T-helper 17 cell (primary cell): ENCODE data around the gene CELA3B. TPM values are rescaled to one million over a fixed set of nuclear protein-coding genes. Genes with fewer than 3 reads are reported as not detected.
"Not testable (repeated sequence)": the region's sequence is repeated elsewhere in the genome, so short reads cannot be mapped to it uniquely, and the experiment has no call there.

Source experiments
- ATAC-seq: fragments of 150-1000 bp; cut with Tn5 transposase; 2 replicates; pipeline ENCODE4 v1.10.0; 2021; ENCODE audit warnings: mild to moderate bottlenecking, moderate library complexity
- DNase-seq, 3 donors: peaks; one replicate each; pipeline versions ENCODE4 v3.0.0 to v3.0.0-alpha.2; 2020 to 2021
- H3K9me3 ChIP-seq: one replicate; pipeline ENCODE4 v1.7.0; 2013; ENCODE audit warnings: low read length, mild to moderate bottlenecking; ENCODE audit not compliant: control insufficient read depth, poor library complexity, severe bottlenecking
- H3K27ac Mint-ChIP-seq: one replicate; pipeline ENCODE4 v1.8.0; 2022; ENCODE audit warnings: mild to moderate bottlenecking, moderate library complexity, mixed read lengths
- H3K27me3 Mint-ChIP-seq: one replicate; pipeline ENCODE4 v1.8.0; 2022; ENCODE audit warnings: mixed read lengths
- H3K36me3 Mint-ChIP-seq: one replicate; pipeline ENCODE4 v1.8.0; 2022; ENCODE audit warnings: low read depth, mixed read lengths
- H3K4me1 Mint-ChIP-seq: one replicate; pipeline ENCODE4 v1.8.0; 2022; ENCODE audit warnings: mild to moderate bottlenecking, mixed read lengths
- H3K4me3 Mint-ChIP-seq: one replicate; pipeline ENCODE4 v1.8.0; 2022; ENCODE audit warnings: mild to moderate bottlenecking, moderate library complexity, mixed read lengths
- total RNA-seq, 4 donors: library from RNA in 2 of 4; stranded (reverse) in 2 of 4; gene quantifications; one replicate each; pipeline ENCODE4 v1.2.3 and lab custom pipeline; 2022 to 2026

CELA3B gene
- total RNA-seq, 2 donors from 2014 or later = not detected

GRCh38 chr1:21952786-21953520 is 23.9 kb upstream of the CELA3B start:
- no peaks in the 10 kb centered on the region for H3K9me3 ChIP-seq
- H3K27me3 Mint-ChIP-seq = peaks cover 6% of the 10 kb centered on the region
- ATAC-seq (no peak), DNase-seq (no peak)
- no peak overlapping the region for H3K27ac Mint-ChIP-seq
- H3K36me3 Mint-ChIP-seq = no peaks in the 10 kb centered on the region
- H3K4me1 Mint-ChIP-seq = peaks cover 8% of the 10 kb centered on the region
- H3K4me3 Mint-ChIP-seq = peak overlapping the region; percentile 69

GRCh38 chr1:21955058-21955457 is 21.8 kb upstream of the CELA3B start:
- Mint-ChIP-seq H3K27ac (no peak overlapping the region), H3K4me1 (peaks cover 14% of the 10 kb centered on the region), H3K4me3 (no peak overlapping the region)

GRCh38 chr1:21955501-21956281 is 21.1 kb upstream of the CELA3B start:
- Mint-ChIP-seq H3K4me1 (peaks cover 14% of the 10 kb centered on the region), H3K36me3 (no peaks in the 10 kb centered on the region), H3K27me3 (peaks cover 6% of the 10 kb centered on the region), H3K27ac (peak overlapping the region; percentile 93), H3K4me3 (no peak overlapping the region)
- DNase-seq (no peak), ATAC-seq (no peak)
- H3K9me3 ChIP-seq = no peaks in the 10 kb centered on the region

More at GRCh38 chr1:21955058-21955457, 21.8 kb upstream of the CELA3B start:
- ATAC-seq (no peak), DNase-seq (no peak)
- no peaks in the 10 kb centered on the region for H3K36me3 Mint-ChIP-seq
- peaks cover 6% of the 10 kb centered on the region for H3K27me3 Mint-ChIP-seq
- no peaks in the 10 kb centered on the region for H3K9me3 ChIP-seq

DNA sequence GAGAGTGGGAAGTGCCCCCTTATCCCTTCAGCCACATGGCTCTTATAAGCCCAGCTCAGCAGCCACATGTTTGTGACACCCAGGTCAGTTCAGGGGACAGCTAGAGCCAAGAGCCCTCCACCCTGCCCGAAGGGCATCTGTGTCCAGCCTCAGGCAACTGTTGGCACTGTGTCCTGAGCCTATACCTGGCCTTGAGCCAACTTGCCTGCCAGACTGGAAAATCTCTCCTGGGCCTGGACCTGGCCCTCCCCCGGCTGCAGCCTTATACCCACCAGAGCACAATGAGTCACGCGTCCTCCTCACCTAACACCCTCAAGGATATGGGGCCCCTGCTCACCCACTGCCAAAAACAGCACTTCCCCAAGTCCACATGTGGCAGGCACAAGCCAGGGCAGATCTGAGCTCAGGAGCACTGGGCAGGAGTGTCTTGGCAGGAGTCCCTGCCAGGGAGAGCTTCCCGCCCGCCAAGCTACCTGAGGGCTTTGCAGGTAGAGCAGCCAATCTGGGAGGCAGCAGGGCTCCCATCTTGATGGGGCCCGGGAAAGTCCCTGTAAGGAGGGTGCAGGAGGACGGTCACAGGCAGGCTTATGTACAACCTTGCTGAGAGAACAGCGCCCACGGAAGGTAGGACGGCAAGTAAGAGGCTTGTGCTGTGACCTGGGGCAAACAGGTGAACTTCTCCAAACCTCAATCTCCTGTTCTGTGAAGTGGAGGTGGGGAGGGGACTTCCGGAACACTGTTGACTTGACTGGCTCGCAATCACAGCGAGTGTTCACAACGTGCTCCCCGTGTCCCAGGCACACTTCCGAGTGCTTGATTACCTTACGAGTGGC is 19.9 kb upstream of the CELA3B start:
- Mint-ChIP-seq H3K4me3 (peak overlapping the region; percentile 85), H3K27ac (peak overlapping the region; percentile 93), H3K4me1 (peaks cover 14% of the 10 kb centered on the region), H3K27me3 (peaks cover 6% of the 10 kb centered on the region), H3K36me3 (no peaks in the 10 kb centered on the region)
- ATAC-seq (peak; percentile 97), DNase-seq (peak; percentile 30 to 39 (median 32))
- no peaks in the 10 kb centered on the region for H3K9me3 ChIP-seq

GRCh38 chr1:21961337-21961736 is 15.5 kb upstream of the CELA3B start:
- H3K9me3 ChIP-seq = no peaks in the 10 kb centered on the region
- H3K36me3 Mint-ChIP-seq = no peaks in the 10 kb centered on the region
- ATAC-seq (no peak), DNase-seq (no peak)
- H3K27ac Mint-ChIP-seq = no peak overlapping the region
- no peak overlapping the region for H3K4me3 Mint-ChIP-seq
- H3K4me1 Mint-ChIP-seq = peaks cover 20% of the 10 kb centered on the region
- peaks cover 10% of the 10 kb centered on the region for H3K27me3 Mint-ChIP-seq

GRCh38 chr1:21961799-21962198 is 15.0 kb upstream of the CELA3B start:
- Mint-ChIP-seq H3K27me3 (peaks cover 10% of the 10 kb centered on the region), H3K4me3 (no peak overlapping the region), H3K4me1 (peaks cover 19% of the 10 kb centered on the region), H3K27ac (no peak overlapping the region), H3K36me3 (no peaks in the 10 kb centered on the region)
- no peaks in the 10 kb centered on the region for H3K9me3 ChIP-seq
- ATAC-seq = no peak
- DNase-seq = no peak

DNA sequence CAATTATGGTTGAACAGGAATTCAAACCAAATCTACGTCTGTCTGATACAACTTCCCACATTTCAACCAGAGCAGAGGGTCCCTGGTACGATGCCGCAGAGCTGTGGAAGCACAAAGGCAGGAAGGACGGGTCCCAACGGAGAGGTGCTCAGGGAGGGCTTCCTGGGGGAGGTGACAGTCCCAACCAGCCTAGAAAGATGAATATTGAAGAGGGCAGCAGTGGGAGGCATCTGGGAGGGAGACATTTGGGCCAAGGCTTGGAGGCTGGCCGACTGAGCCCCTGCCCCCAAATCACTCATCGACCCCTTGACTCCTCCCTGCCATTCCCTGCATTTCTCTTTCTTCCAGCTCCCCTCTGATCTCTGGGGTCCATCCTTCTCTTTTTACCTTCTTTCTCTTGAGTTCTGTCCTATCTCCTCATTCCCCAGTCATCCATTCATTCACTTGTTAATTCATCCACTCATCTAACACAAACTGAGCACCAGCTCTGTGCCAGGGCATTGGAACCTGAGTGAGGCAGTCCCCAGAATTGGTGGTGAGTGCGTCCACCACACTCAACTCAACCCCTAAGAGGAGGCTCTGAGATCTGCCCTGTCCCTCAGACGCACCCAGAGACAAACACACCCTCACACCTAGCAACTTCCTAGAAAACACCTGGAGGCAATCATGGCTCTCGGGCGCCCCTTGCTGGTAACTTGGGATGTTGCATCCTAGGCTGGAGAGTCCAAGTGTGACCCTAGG is 13.2 kb upstream of the CELA3B start:
- peaks cover 8% of the 10 kb centered on the region for H3K4me1 Mint-ChIP-seq
- peaks cover 10% of the 10 kb centered on the region for H3K27me3 Mint-ChIP-seq
- H3K4me3 Mint-ChIP-seq = no peak overlapping the region
- no peaks in the 10 kb centered on the region for H3K36me3 Mint-ChIP-seq
- H3K9me3 ChIP-seq = no peaks in the 10 kb centered on the region
- peak; percentile 98 for ATAC-seq
- DNase-seq = peak; percentile 64 to 84 (median 64)
- peak overlapping the region; percentile 37 for H3K27ac Mint-ChIP-seq

DNA sequence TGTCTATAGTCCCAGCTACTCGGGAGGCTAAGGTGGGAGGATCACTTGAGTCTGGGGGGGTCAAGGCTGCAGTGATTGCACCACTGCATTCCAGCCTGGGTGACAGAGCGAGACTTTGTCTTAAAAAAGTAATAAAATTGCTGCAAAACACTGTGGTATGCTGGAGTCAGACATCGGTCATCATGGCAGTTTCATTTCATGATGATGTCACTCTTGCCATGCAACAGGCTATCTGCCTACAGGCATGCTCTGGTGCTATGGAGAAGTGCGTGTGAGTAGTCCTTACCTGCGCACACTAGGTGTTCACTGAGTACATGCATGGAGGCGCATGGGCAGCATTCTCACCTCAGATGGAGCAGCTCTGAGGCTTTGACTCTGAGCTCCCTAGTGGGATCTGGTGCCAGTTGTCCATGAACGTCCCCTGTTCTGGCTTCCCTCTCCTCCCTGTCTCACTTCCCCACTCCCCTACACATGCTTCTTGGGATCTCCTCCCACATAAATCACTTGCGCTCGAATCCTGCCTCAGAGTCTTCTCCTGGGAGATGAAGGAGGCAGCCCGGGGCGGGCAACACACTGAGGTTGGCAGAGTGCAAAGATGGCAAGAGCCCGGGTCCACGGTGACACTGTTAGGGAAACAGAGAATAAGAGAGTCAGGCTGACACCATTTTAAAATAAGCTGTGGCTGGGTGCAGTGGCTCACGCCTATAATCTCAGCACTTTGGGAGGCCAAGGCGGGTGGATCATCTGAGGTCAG is 10.4 kb upstream of the CELA3B start:
- H3K27ac Mint-ChIP-seq = no peak overlapping the region
- ATAC-seq (no peak), DNase-seq (no peak)
- no peaks in the 10 kb centered on the region for H3K9me3 ChIP-seq
- H3K27me3 Mint-ChIP-seq = peaks cover 10% of the 10 kb centered on the region
- H3K36me3 Mint-ChIP-seq = no peaks in the 10 kb centered on the region
- H3K4me3 Mint-ChIP-seq = no peak overlapping the region
- H3K4me1 Mint-ChIP-seq = peaks cover 9% of the 10 kb centered on the region

DNA sequence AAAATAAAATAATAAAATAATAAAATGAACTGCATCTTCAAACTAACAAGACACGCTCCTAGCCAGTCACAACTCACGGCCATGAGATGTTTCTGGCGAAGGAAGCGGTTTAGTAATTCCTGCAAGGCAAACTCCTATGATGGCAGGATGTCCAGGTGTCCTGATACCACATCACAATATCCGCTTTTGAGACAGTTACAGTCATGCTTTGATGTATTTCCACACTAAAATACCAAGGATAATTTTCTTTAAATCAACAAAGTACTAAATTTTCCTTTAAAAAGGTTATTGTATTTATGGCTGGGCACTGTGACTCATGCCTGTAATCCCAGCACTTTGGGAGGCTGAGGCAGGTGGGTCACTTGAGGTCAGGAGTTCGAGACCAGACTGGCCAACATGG is 9.6 kb upstream of the CELA3B start:
- not testable (repeated sequence) for ATAC-seq, DNase-seq, H3K27ac Mint-ChIP-seq, H3K4me3 Mint-ChIP-seq, H3K9me3 ChIP-seq, H3K27me3 Mint-ChIP-seq, H3K36me3 Mint-ChIP-seq, H3K4me1 Mint-ChIP-seq

DNA sequence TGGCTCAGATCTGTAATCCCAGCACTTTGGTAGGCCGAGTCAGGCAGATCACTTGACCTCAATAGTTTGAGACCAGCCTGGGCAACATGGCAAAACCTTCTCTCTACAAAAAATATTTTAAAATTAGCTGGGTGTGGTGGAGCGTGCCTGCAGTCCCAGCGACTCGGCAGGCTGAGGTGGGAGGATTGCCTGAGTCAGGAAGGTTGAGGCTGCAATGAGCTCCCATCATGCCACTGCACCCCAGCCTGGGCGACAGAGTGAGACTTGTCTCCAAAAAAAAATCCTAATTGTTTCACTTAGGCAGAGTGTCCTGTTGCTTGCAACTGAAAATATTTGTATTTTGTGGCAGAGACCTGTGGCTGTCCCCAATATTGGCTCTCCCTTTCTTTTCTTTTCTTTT is 7.8 kb upstream of the CELA3B start:
- H3K9me3 ChIP-seq, H3K4me1 Mint-ChIP-seq, H3K27ac Mint-ChIP-seq, H3K27me3 Mint-ChIP-seq, ATAC-seq, H3K4me3 Mint-ChIP-seq, H3K36me3 Mint-ChIP-seq, DNase-seq: not testable (repeated sequence)

GRCh38 chr1:21970523-21970922 is 6.3 kb upstream of the CELA3B start:
- not testable (repeated sequence) for DNase-seq, H3K27me3 Mint-ChIP-seq, H3K27ac Mint-ChIP-seq, H3K4me1 Mint-ChIP-seq, ATAC-seq, H3K36me3 Mint-ChIP-seq, H3K4me3 Mint-ChIP-seq, H3K9me3 ChIP-seq

DNA sequence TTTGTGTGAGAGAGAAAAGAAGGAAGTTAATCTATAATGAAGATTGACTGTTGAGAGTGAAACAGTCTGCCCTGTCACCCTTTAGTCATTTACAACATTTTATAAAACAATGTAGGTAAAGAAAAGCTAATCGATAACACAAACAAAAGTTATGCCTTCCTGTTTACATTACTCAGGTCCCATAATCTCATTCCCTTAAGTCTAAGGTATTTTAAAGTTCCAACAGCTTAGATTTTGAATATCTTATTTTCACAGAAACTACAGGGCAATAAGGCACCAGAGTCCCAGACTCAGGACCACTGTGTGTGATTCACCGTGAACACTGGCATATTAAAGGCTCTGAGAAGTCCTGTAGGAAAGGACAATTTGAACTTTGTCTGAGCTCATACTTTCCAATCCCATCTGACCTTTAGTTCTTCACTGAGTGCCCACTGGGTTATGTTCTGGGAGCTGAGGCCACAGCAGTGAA is 3.8 kb upstream of the CELA3B start:
- not testable (repeated sequence) for H3K27ac Mint-ChIP-seq, H3K36me3 Mint-ChIP-seq, ATAC-seq, DNase-seq, H3K27me3 Mint-ChIP-seq, H3K4me3 Mint-ChIP-seq, H3K4me1 Mint-ChIP-seq, H3K9me3 ChIP-seq
